ENCODE measurements around the gene TTLL6. TPM values are rescaled to one million over a fixed set of nuclear protein-coding genes. Genes with fewer than 3 reads are reported as not detected.

Gene TTLL6
- total and polyA plus RNA-seq, 9 of the 15 experiments (the other 6 are each of a cell fraction or from before 2014, with no cell fraction given) = 0.05 TPM; not detected in 8

DNA sequence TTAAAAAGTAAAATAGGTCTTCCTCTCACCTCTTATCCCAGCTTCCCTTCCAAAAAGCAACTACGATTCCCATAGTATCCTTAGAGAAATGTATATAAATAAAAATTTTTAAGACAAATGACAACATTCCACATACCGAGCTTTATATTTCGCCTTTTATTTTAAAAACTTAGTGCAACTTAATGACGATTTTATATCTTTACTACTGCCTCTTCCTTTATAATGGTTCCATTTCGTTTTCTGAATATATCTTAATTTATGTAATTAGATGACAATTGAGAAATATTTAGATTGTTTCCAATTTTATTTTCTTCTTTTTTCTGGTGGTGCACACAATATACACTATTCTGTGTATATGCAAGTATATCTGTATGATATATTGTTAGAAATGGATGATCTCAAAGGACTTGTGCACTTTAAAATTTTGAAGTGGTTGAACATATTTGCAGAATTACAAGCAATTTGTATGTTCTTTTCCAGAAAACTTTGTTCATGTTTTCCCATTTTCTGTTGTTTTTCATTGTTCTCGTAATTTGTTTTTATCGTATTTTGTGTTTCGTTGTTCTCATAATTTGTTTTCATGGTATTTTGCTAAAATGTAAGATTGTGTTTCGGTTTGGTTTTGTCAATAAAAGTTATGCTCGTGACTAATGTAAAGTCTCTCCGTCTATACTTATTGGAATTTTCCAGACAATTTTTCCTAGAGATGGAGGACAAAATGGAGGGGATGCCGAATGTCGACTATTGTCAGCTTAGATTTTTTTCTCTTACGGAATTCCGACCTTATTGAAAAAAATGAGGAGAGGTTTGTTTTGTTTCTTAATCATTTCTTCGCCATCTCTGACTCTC is 68.1 kb downstream of the TTLL6 start (continued):
- TF ChIP-seq, protein P1, sequence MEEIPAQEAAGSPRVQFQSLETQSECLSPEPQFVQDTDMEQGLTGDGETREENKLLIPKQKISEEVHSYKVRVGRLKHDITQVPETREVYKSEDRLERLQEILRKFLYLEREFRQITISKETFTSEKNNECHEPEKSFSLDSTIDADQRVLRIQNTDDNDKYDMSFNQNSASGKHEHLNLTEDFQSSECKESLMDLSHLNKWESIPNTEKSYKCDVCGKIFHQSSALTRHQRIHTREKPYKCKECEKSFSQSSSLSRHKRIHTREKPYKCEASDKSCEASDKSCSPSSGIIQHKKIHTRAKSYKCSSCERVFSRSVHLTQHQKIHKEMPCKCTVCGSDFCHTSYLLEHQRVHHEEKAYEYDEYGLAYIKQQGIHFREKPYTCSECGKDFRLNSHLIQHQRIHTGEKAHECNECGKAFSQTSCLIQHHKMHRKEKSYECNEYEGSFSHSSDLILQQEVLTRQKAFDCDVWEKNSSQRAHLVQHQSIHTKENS (CRISPR knock-in tag; IDR thresholded peaks at IDR 0.05) = no peak
- TF ChIP-seq NFIC (IDR thresholded peaks at IDR 0.05) = peak; percentile 36; the same call in 1 of the 2 replicates

DNA sequence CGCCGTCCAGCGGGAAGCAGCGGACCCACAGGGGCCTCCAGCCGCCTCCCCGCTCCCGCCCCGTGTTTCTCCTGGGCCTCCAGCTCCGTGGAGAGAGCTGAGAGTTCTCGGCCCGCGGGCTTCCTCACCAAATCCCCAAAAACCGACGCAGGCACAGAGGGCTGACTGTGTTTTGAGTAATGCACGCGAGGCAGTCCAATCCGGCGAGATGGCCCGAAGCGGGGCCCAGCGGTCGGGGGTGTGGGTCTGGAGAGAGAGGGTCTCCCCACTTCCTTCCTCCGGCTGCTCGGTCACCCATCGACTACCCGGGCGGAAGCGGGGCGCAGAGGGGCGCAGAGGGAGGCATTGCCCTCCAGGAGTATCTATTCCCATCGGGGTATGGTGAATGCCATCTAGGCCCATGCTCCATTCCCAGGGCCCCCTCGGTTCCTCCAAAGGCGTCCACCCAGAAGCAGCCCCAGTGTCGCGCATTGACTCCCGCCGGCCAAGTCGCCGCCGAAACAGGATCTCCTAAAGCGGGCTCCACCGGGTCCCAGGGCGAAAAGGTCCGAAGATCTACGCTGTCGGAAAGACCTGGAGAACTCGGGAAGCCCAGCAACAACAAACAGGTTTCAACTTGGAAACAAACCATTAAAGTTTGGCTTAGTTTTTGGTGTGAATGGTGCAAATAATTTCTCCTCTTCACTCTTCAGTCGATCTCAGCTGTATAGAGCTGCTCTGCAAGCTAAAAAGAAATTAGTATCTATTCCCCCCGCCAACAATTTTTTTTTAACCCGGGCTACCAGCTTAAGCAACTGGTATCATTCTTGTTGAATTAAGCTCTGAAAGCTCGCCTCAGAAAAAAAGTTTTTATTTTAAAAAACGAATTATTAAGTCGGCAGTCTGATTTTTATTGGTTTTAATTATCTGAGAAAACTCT is 69.3 kb downstream of the TTLL6 start:
- Histone ChIP-seq H2AFZ (ENCODE audit: low read depth, low read length) (no peak overlapping the region), H3K79me2 (ENCODE audit: control insufficient read depth, insufficient read depth, low read length) (no peaks in the 10 kb centered on the region), H3K4me3 (no peak overlapping the region), H3K27me3 (ENCODE audit: control insufficient read depth in 2 of 2, insufficient read depth in 2 of 2, low read length in 2 of 2) (peaks cover 72 to 74% of the 10 kb centered on the region in 2 experiments), H3K9me3 (replicated peaks; ENCODE audit: control insufficient read depth, insufficient read depth, low read depth, low read length) (no peaks in the 10 kb centered on the region), H3K9me1 (ENCODE audit: control insufficient read depth, insufficient read depth, low read length) (no peaks in the 10 kb centered on the region), H3K9ac (ENCODE audit: insufficient read depth in 1 of 2, low read depth in 2 of 2, low read length in 2 of 2) (no peak overlapping the region), H3K36me3 (ENCODE audit: control insufficient read depth, insufficient read depth, low read length) (no peaks in the 10 kb centered on the region), H4K20me1 (replicated peaks; ENCODE audit: control insufficient read depth, insufficient read depth, low read length) (0 out of 2 replicates have a peak, but pooled peaks cover 7% of the 10 kb centered on the region), H3K27ac (ENCODE audit: extremely low read depth, low read depth, low read length) (no peak overlapping the region), H3K4me2 (ENCODE audit: insufficient read depth, low read length) (no peak overlapping the region), H3K4me1 (replicated peaks in 1 of 2; ENCODE audit: control insufficient read depth in 2 of 2, insufficient read depth in 2 of 2, low read length in 2 of 2) (peaks cover 0 to 12% of the 10 kb centered on the region in 2 experiments; a peak in 1 of 5 replicates)
- intact Hi-C loops (cut with micrococcal nuclease) = no loop called here
- TF ChIP-seq MTA1 (IDR thresholded peaks at IDR 0.05; ENCODE audit: borderline replicate concordance) = no peak
- no peak for TF ChIP-seq LCOR (CRISPR knock-in tag; IDR thresholded peaks at IDR 0.05)
- TF ChIP-seq HMGN3 (IDR thresholded peaks at IDR 0.05; ENCODE audit: borderline replicate concordance, extremely low read depth, insufficient read length, low read depth, low read length) = no peak
- TF ChIP-seq BMI1 (IDR thresholded peaks at IDR 0.05; ENCODE audit: low read length) = 0 out of 2 replicates have a peak, but pooled peaks have one; percentile 62
- no peak for TF ChIP-seq GABPA (tag; conservative IDR thresholded peaks at IDR 0.05; ENCODE audit: low read depth)
- peak; percentile 95 for TF ChIP-seq CBX2 (IDR thresholded peaks at IDR 0.05; ENCODE audit: insufficient read depth, low read length, poor library complexity, severe bottlenecking)
- no peak for TF ChIP-seq KLF16 (IDR thresholded peaks at IDR 0.05)
- TF ChIP-seq, protein P2, sequence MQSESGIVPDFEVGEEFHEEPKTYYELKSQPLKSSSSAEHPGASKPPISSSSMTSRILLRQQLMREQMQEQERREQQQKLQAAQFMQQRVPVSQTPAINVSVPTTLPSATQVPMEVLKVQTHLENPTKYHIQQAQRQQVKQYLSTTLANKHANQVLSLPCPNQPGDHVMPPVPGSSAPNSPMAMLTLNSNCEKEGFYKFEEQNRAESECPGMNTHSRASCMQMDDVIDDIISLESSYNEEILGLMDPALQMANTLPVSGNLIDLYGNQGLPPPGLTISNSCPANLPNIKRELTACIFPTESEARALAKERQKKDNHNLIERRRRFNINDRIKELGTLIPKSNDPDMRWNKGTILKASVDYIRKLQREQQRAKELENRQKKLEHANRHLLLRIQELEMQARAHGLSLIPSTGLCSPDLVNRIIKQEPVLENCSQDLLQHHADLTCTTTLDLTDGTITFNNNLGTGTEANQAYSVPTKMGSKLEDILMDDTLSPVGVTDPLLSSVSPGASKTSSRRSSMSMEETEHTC (IDR thresholded peaks at IDR 0.05) = no peak
- TF ChIP-seq FIP1L1 (IDR thresholded peaks at IDR 0.05; ENCODE audit: low read depth, low read length, poor library complexity, severe bottlenecking) = no peak
- no peak for TF ChIP-seq RBM17 (IDR thresholded peaks at IDR 0.05; ENCODE audit: borderline replicate concordance, low read depth, low read length)
- peak; percentile 32 for TF ChIP-seq ZFP36 (IDR thresholded peaks at IDR 0.05; ENCODE audit: low read depth, low read length, partially characterized antibody)
- no peak for TF ChIP-seq ZNF354B (CRISPR knock-in tag; IDR thresholded peaks at IDR 0.05)
- ChIA-PET CTCF (ENCODE audit: low intra/inter-chr PET ratio) (no interaction called here), POLR2A (interaction anchor here (0.7 kb wide), 1 partner anchor 18 kb away, joined by 3 read pairs; no protein-coding TSS in a partner anchor)
- ATAC-seq = peak; percentile 46; the same call in 2 of the 3 replicates
- 10% methylated on average over 41 of the region's 53 CpGs for WGBS (ENCODE audit: insufficient coverage, low coverage, missing lambda C conversion rate)
- no peak for DNase-seq (ENCODE audit: extremely low read depth in 1 of 4, low spot score in 3 of 4)
- BruUV-seq (replicated peaks) = no TSS peak
- peak; percentile 6 for FAIRE-seq
- in situ Hi-C loops (cut with MboI) = no loop called here
